Measurements from ENCODE around the gene PKN3.
"Not testable (repeated sequence)": the region's sequence is repeated elsewhere in the genome, so short reads cannot be mapped to it uniquely, and the experiment has no call there.

The PKN3 gene

DNA sequence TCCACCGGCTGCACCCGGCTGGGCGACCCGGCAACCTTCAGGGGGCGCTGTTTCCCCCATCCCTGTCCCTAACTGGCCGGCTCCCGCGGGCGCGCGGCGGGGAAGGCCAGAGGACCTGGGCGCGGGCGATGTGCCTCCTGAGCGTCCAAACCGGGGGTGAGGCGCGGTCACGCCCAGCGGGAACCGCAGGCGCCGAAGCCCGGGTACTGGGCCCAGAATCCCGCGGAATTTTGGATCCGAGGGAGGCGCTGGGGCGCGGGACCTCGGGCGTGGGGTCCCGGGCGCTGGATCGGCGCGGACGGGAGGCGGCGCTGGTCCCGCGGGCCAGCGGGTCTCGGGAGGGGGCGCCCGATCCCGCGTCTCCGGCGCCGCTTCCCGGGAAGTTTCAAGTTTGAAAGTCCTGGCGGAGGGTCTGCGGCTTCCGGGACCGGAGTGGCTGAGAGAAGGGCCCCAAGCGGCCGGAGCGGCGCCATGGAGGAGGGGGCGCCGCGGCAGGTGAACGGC is at the start of gene PKN3:
TSS of gene PKN3 (plus strand) at position 59 of the 504 bp plus-strand sequence. CDS start at position 472, 413 bp downstream.
- DNase-seq, result peak; percentile 97

DNA sequence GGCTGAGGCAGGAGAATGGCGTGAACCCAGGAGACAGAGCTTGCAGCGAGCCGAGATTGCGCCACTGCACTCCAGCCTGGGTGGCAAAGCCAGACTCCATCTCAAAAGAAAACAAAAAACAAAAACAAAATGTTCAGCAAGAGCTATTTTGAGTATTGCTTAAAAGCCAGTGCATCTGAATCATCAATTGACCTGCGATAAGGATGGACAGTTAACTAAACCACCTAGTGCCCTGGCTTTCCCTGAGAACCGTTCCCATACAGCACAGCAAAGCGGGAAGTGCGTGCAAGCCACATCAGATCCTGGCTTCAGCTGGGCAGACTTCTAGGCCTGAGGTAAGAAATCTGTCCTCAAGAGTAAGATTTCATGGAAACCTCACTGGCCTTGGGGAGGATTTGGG is 48.4 kb upstream of the PKN3 start:
- DNase-seq, result no peak

DNA sequence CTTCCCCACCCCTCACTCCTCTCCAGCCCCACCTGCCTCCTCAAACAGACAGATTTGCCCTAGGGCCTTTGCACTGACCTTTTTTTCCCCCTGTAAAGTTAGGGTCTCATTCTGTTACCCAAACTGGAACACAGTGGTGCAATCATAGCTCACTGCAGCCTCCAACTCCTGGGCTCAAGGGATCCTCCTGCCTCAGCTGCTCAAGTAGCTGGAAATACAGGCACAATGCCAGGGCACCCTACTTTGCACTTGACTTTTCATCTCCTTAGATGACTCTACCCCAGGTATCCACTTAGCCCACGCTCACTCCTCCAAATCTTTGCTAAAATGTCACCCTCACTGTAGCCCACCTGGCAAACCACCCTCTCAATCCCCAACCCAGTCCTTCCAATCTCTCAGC is 47.8 kb upstream of the PKN3 start:
- no peak for DNase-seq

DNA sequence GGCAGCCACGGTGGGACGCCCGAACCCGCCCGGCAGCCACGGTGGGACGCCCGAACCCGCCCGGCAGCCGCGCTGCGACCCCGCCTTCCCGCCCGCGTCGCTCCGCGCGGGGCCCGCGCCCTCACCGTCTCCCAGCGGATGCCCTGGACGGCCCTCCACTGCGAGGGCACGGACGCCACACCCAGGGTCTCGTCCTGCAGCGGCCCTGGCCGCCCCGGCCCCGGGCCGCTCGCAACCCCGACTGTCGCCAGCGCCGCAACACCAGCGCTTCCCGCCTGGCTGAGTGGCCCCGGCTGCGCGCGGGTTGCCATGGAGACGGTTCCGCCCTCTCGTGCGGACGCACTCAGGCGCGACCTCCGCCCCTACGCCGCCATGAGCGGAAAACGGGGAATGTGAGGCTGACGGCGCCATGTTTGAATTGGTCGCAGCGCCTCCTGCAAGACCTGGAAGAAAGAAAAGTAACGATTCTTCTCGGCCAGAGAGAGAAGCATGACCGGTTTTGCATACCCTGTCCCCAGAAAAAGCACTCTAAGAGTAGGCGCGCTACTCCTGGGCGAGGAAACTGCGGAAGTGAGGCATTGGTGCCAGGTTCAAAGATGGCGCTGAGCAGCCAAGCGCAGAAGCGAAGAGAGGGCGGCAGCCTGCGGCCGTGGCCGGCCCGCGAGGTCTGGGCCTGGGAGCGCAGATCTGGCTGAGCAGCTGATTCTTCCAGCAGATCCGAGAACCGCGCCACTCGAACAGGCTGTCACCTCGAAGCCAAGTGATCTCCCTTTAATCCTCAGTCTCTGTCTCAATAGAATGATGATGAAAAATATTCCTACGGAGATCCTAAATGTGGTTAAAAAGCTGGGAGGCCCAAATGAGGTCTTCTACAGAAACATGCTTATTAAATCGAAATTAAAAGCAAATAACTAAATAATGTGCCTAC is 45.6 kb upstream of the PKN3 start, which contains the start of gene DYNC2I2:
TSS of gene DYNC2I2 (minus strand) at position 432 of the 928 bp plus-strand sequence. CDS start at position 311, 121 bp downstream.
- peak; percentile 98 for DNase-seq

DNA sequence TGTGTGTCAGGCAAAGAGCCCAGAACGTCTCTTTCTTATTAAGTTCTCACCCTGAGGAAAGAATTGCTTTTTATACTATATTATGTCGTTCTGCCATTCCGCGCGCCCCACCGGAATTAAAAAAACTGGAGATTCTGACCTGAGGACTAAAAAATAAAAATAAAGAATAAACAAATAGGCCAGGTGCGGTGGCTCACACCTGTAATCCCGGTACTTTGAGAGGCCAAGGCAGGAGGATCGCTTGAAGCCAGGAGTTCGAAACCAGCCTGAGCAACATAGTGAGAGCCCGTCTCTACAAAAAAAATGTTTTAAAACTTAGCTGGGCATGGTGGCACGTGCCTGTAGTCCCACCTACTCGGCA is 45.0 kb upstream of the PKN3 start:
- DNase-seq, result no peak

DNA sequence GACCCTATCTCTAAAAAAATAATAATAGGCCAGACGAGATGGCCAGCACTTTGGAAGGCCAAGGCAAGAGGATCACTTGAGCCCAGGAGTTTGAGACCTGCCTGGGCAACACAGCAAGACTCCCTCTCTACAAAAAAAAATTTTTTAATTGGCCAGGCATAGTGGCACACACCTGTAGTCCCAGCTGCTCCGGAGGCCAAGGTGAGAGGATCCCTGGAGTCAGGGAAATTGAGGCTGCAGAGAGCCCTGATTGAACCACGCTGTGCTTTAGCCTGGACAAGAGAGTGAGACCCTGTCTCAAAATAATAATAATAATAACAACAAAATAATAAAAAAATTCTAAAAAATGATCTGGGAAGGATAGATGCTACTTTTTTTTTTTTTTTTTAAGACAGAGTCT is 44.5 kb upstream of the PKN3 start:
- DNase-seq, result no peak

DNA sequence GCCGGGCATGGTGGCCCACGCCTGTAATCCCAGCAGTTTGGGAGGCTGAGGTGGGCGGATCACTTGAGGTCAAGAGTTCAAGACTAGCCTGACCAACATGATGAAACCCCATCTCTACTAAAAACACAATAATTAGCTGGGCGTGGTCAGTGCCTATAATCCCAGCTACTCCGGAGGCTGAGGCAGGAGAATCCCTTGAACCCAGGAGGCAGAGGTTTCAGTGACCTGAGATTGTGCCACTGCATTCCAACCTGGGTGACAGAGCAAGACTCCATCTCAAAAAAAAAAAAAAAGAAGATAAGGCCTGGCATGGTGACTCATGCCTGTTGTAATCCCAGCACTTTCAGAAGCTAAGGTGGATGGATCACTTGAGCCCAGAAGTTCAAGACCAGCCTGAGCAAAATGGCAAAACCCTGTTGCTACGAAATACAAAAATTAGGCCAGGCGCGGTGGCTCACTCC is 35.8 kb upstream of the PKN3 start:
- DNase-seq, result not testable (repeated sequence)

DNA sequence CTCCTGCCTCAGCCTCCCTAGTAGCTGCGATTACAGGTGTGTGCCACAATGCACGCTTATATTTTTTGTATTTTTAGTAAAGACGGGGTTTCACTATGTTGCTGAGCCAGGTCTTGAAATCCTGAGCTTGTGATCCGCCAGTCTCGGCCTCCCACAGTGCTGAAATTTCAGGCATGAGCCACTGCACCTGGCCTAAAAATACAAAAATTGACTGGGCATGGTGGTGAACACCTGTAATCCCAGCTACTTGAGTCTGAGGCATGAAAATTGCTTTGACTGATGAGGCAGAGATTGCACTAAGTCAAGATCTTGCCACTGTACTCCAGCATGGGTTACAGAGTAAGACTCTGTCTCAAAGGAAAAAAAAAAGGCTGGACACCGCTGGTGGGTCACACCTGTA is 32.5 kb upstream of the PKN3 start:
- no peak for DNase-seq

DNA sequence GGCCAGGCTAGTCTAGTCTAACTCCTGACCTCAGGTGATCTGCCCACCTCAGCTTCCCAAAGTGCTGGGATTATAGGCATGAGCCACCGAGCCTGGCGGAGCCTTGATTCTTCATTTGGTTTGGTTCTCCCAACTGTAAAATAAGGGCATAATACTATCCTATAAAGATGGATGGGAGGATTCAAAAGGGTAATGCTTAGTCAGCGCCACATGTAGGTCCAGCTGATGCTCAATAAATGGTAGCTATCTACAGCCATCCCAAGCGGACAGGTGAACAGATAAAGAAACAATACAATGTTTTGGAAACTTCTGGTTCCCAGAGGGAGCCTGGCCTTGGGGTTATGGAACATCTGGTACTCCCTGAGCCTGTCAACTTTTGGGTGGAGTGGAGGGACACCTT is 26.9 kb upstream of the PKN3 start:
- DNase-seq, result no peak

DNA sequence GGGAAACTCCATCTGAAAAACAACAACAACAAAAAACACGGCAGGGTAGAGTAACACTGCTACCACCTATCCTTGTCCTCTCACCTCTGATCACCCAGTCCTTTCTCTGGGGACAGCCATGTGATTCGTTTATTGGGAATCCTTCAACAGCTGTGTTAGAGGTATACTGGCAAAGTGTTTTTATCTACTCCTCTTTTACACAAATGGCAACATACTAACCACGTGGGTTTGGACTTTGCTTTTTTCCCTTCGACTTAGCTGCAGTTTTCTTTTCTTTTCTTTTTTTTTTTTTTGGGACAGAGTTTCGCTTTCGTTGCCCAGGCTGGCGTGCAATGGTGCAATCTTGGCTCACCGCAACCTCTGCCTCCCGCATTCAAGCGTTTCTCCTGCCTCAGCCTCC is 24.5 kb upstream of the PKN3 start:
- DNase-seq, result no peak

DNA sequence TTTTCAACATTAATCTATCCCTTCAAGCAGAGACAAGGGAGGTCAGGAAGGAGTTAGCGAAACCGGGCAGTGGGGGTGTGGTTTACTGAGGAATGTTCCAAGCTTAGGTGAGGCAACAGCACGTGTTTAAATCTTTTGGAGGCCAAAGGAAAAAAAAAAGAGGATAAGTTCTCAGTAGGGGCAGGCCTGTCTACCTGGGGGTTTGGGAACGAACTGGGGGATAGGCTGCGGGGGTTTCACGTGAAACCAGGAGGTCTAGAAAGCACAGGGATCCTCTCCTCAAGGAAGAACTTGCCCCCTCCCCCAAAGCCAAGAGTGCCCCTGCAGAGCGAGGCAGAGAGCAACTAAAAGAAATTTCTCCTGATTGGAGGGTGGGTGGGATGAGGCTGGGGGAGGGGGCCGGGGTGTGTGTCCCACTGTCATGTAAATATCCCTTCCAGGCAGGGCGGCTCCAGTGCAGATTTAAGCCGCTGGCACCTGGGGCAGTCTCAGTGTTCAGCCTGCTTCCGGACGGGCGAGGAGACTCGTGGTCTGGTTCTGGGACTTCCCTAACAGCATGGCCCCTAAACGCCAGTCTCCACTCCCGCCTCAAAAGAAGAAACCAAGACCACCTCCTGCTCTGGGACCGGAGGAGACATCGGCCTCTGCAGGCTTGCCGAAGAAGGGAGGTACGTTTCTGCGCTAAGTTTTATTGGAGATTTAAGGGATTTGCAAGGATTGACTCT is 18.8 kb upstream of the PKN3 start:
- DNase-seq, result peak; percentile 65

DNA sequence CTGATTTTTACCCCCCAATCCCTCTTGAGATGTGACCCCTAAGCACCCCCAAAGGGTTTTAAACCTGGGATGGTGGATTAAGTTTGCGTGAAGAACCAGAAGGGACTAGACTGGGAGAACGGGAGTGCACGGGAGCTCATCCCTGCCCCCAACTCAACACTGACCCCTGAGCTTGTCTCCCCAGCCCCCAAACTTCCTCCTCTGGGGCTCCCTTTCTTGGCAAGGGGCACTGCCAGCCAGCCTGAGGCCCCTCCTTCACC is 18.3 kb upstream of the PKN3 start:
- DNase-seq, result no peak

DNA sequence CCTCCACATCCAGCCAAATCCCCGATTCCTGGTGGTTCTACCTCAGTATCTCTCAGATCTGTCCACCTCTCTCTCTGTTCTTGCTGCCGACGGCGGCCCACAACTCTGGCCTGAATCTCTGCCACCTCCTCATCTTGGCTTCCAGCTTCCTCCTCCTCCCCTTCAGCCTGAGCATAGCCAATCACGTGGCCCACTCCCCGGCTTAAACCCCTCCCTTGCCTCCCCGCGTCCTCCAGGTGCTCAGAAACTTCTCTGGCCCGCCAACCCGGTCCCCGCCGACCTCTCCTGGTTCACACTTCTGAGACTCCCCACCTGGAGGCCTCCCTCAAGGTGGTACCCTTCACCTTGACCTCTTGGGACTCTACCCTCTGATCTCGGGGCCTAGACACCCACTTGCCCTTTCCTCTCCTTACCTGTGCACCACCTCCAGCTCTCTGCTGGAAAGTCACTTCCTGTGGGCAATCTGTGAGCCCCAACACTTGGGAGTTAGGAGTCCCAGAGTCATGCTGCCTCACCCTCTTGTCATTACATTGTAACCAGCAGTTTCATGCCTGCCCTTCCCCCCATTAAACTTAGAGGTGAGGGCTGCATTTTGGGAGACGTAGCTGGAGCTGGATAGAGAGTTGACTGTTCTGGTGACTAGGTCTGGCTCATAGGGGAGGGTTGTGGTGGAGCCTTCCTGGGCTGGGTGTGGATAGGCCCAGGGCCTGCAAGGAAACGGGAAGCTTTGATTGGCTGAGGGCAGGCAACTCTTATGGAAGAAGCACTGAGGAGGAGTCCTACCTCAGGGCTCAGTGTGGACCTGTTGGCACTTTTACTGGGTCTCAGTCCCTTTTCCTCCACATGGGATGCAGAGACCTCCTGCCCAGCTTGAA is 17.7 kb upstream of the PKN3 start:
- DNase-seq, result peak; percentile 71

DNA sequence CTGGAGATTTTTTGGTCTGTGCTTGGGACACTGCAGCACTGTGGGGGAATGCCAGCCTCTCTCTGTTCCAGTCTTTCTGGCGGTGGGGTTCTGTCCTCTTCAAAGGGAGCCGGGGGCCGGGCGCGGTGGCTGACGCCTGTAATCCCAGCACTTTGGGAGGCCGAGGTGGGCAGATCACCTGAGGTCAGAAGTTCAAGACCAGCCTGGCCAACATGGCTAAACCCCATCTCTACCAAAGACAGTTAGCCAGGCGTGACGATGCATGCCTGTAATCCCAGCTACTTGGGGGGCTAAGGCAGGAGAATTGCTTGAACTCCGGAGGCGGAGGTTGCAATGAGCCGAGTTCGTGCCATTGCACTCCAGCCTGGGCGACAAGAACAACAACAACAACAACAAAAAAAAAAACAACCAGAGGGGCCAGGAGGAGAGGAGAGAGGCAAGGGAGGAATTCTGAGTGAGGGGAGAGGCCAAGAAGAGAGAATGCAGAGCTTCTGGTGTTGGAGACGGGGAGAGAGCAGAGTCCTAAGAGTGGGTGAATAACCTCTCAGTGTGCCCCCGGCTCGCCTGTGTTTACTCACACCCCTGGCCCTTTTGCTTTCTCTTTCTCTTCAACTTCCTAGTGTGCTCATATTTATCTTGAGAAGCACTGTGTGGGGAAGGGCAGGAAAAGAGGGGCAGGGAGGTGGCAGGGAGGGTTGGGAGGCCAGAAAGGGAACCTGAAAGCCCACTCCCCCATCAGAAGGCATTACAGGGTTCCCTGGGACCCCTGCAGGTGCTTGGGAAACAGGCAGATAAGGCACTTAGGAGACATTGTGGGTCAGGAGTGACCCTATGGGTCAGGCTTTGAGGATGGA is 16.4 kb upstream of the PKN3 start:
- DNase-seq, result no peak

DNA sequence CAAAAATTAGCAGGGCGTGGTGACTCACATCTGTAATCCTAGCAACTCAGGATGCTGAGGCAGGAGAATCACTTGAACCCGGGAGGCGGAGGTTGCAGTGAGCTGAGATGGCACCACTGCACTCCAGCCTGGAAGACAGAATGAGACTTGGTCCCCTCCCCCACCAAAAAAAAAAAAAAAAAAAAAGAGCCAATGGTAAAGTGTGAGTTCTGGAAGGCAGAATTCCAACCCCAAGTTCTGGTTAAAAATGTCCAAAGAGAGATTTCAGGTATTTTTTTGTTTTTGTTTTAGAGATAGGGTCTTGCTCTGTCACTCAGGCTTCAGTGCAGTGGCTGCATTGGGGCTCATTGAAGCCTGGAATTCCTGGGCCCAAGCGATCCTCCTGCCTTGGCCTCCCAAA is 14.8 kb upstream of the PKN3 start:
- DNase-seq, result no peak

DNA sequence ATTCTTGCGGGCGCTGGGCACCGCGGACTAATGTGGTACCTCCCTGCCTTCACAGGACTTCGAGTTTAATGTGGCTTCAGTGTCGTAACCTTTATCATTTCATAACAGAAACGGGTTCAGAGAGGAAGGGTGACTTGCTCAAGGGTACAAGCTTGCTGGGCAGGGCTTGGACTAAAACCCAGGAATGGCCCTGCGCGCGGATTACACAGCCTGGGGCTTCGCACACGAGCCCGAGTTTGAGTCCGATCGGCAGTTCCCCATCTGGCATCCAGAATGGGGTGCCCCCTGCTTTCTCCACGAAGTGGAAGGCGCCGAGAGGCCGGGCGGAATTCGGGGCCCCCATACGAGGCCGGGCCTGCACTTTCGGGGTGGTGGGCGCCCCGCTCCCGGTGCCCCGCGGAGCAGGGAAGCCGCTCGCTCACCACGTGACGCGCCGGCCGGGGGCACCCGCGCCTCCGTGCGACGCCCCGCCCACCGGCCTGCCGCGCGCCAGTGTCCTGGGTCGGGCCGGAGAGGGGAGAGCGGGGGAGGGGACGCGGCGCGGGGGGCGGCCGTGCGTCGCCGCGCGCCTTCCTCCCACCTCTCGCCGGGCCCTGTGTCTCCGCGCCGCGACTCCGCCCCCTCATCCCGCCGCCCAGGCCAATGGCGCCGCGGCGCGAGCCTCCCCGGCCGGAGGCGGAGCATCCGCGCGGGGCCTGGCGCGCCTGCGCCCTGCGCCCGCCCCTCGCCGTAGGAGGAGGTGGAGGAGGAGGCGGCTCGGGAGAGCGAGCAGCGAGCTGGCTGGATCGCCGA is 13.6 kb upstream of the PKN3 start, which contains the start of gene SET:
TSS of gene SET (plus strand) at position 722 of the 792 bp plus-strand sequence. CDS start 361 bp downstream, outside the sequence.
- DNase-seq, result peak; percentile 97

DNA sequence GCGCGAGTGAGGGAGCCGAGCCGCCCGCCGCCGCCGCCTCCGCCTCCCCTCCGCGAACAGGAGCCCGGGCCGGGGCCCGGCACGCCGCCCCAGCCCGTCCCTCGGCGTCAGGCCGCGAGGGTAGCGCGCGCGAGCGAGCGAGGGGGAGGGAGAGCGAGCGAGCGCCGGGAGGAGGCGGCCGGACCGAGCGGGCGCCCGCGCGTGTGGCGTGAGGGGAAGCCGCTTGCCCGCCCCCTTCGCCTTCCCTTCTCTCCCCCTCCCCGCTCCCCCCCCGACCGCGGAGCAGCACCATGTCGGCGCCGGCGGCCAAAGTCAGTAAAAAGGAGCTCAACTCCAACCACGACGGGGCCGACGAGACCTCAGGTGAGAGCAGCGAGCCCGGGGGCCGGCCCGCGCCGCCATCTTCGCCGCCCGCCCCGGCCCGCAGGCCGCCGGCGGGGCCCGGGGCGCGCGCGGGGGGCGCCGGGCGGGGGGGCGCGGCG is 13.0 kb upstream of the PKN3 start:
- peak; percentile 83 for DNase-seq

DNA sequence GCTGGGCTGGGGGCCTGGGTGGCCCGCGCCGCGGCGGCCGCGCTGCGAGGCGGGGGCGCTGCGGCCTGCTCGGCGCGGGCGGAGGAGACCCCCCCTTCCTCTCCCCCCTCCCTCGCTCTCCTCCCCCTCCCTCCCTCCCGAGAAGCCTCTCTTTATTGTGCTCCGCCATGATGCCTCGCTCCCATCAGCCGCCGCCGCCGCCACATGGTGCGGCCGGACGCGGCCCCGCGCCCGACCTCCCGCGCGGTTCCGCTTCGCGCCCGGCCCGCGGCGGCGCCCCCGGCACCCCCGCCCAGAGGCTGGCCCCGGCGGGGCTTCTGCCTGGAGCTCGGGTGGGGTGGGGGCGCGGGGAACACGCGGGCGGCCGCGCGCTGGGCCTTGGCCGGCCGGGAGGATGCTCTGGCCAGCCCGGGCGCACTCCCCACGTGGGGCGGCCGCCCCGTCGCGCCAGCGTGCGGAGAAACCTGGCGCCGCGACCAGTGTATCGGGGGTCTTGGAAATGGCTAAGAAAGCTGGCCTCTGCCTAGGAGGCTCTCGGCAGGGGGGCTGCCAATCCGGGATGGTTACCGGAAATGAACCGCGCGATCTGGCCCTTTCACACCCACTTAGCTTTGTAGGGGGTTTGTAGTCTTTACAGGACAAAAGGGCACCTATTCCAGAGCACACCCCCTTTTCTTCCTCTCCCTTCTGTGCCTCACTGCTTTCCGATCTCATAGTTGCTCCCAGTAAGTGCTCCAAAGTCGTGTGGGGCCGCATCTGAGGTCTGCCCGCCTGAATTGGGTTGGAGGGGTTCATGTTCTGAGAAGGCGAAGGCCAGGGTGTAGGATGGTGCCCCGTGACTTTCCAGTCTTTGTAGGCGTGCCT is 12.3 kb upstream of the PKN3 start:
- DNase-seq, result peak; percentile 72

DNA sequence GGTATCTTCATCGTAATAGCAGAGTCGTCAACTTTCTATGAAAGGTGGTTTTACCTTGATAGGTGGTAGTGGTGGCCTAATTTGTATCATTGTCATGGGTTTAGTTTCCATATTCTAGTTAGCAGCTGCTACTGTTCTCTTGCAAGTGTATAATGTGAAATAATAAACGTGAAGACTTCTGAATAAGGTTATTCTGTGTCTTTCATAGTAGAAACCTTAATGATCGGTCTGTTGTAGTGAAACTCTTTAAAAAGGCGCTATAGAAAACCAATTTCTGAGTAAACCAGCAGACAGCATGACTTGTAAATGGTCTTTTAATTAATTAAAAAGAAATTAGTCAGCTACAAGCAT is 11.6 kb upstream of the PKN3 start:
- no peak for DNase-seq

DNA sequence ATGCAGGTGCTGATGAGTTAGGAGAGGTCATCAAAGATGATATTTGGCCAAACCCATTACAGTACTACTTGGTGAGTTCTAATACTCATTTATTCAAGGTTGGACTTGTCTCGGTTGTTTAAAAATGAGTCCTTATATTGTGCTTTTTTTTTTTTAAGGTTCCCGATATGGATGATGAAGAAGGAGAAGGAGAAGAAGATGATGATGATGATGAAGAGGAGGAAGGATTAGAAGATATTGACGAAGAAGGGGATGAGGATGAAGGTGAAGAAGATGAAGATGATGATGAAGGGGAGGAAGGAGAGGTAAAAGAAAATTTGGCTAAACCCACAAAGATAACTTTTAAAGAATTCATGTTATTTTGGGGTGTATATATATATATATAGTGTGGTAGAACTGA is 8.6 kb upstream of the PKN3 start:
- DNase-seq, result not testable (repeated sequence)
